ENCODE results near the gene GRID2. TPM values are rescaled to one million over a fixed set of nuclear protein-coding genes. Genes with fewer than 3 reads are reported as not detected.

GRID2 gene
- polyA plus RNA-seq, 3 donors: not detected

DNA sequence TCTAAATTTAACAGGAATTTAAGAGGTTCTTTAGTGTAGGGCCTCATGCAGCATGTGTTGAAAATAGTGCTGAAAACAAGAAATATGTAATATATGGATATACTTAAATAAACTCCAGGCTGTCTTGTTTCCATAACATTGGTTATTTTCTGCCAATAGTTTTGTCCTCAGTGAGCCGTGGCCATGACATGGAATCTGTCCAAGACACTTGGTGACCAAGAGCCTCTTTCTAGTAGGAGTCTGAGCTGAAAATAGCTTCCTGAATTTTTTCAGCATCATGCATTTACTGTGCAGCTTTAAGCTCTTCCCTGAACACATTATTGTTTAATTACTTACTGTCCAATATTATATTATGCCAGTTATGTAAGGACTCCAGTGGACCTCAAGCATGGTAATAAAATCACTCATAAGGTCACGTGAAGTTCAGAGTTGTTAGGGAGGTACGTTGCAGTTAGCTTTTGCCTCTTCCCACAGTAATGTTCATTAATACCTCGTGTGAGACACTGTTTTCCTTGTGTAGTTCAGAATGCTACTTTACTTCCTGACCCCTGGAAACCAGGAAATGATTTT, 488.2 kb downstream of the GRID2 start:
- no peak overlapping the region for H3K27ac ChIP-seq (ENCODE audit: low read depth, low read length)
- 39 to 54% (median 41%) methylated on average over 4 of the region's 4 CpGs for WGBS, 3 donors

DNA sequence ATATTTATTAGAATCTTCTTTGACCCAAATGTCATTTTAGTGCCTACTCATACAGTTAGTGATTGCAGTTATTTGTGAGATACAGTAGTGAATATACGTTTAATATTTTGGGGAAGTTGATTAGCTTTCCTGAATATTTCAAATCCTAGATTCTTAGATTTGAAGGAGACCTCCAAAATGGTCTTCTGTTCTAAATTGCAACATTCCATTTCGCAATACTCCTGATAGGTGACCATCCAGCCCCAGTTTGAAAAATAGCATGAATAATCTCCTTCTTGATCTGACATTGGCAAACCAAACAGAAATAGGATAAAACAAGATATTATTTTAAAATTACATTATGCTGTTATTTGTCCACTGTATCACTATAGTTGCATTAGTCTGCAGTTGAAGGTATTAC, 505.6 kb downstream of the GRID2 start:
- H3K27ac ChIP-seq (ENCODE audit: low read depth, low read length): no peak overlapping the region
- 76 to 79% (median 77%) methylated on average over 2 of the region's 2 CpGs for WGBS, 3 donors

DNA sequence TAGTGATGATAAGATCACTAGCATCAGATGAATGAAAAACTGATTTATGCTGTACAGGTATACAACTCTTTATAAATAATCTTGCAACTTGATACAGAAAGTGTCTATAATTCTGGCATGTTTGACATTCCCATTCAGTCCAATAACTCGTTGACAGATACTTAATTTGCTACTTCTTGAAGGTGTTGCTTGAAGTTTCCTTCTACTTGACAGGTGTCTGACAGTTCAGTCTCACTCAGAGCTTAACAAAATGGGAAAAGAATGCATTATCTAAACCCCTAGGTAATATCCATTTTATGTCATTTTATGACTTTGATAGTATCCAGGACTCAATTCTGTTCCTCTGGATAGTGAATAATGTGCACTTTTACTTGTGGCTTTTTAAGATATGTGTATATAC, 508.9 kb downstream of the GRID2 start:
- WGBS, 3 donors: 38 to 46% (median 39%) methylated on average over 1 of the region's 1 CpG
- no peak overlapping the region for H3K27ac ChIP-seq (ENCODE audit: low read depth, low read length)

DNA sequence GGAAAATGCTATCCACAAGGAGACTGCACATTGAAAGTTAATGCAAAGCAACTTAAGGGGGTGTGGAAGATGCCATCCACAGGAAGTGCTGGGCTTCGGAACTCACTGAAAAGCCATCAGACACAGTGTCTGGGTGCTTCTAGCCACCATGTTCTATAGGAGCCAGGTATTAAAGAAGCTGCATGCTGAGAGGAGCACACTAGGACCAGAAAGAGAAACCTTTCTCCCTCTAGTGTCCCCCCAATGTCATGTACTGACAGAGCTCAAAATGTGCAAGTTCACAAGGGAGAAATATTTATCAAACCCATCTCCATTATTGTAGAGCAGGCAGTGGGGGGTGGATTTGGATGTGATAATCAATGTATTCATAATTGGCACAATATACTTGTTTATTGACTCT, 510.9 kb downstream of the GRID2 start:
- 88 to 100% (median 94%) methylated on average over 1 of the region's 1 CpG for WGBS, 3 donors
- H3K27ac ChIP-seq (ENCODE audit: low read depth, low read length): no peak overlapping the region

DNA sequence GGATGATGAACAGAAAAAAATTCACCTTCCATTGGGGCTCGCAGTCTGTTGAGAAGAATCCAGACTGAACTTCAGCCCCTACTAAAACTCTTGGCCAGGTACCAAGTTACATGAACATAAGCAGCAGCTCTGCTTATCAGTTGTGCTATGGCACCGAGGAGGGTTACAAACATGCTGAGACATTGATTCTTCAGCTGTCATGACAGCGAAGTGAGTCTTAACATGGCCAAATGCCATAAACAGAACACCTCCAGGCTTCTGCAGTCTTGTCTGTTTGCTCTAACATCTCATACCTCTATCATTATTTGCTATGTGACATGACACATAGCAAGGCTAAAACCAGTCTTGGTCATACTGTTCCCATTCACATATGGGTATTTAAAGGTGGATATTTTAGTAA, 521.5 kb downstream of the GRID2 start:
- no peak overlapping the region for H3K27ac ChIP-seq (ENCODE audit: low read depth, low read length)
- 34 to 82% (median 75%) methylated on average over 3 of the region's 3 CpGs for WGBS, 3 donors

DNA sequence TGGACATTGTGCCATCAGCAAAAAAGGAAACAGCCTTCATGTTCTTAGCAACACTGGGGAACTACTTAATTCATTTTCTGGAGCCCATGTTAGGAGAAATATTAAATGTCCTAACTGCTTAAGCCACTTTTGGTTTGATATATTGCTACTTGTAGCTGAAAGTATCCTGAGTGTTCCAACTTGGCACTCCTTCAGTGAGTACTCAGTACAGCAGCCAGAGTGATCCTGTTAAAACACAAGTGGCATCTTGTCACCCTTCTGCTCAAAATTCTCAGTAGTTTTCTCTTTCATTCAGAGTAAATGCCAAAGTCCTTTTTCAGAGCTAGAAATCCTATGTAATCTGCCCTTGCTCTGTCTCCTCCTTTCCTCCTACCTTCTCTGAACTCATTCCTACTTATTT, 522.0 kb downstream of the GRID2 start:
- no peak overlapping the region for H3K27ac ChIP-seq (ENCODE audit: low read depth, low read length)

DNA sequence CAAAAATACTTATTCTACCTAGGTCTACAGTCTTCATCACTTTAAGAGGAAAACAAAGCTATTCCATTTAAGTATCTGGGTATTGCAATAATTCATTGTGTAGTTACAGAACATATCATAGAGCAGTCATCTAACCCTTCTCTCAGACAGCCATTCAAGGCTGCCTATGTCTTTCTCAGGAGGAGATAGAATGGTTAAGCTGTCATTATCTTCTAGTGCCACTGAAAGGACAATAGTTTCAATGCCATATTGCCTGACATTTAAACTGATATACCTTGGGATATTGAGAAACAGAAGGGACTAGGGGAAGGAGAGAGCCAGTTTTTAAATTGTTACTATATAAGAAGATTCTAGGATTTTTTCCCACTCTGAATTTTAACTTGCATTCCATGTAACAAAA, 527.0 kb downstream of the GRID2 start:
- H3K27ac ChIP-seq (ENCODE audit: low read depth, low read length): no peak overlapping the region

DNA sequence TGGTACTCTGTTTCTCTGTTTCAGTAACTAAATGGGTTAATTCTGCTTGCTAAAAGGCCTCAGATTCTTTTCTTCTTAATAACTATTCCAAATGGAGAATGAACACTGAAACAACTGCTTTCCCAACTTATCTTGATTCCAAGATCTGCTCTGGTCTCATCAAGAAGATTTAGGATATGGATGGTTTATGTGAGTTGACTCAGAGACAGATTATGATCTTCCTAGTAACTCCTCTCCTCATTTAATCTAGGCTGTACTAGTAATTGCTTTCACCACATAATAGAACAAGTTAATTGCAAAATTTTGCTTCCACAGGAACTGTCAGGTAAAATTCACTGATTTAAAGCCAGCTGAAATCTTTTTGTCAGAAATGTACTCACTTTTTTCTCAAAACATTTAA, 537.1 kb downstream of the GRID2 start:
- H3K27ac ChIP-seq (ENCODE audit: low read depth, low read length): no peak overlapping the region

DNA sequence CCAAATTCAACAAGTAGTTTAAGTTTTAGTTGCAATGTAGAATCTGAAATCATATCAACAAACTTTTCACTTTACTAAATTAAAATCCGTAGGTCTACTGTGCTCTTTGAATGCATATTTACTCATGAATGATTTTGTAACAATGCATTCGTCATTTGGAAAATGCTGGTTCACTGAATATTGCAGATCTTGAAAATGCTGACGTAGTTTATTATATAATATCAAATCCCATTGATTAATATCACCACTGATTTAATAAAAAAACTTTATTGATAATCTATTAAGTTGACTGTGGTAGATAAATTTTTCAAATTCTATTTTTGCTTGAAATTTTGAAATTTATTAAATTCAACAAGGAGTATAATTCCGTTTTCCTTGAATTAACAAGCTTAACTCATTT, 540.0 kb downstream of the GRID2 start:
- no peak overlapping the region for H3K27ac ChIP-seq (ENCODE audit: low read depth, low read length)
- 87 to 90% (median 89%) methylated on average over 4 of the region's 4 CpGs for WGBS, 3 donors

DNA sequence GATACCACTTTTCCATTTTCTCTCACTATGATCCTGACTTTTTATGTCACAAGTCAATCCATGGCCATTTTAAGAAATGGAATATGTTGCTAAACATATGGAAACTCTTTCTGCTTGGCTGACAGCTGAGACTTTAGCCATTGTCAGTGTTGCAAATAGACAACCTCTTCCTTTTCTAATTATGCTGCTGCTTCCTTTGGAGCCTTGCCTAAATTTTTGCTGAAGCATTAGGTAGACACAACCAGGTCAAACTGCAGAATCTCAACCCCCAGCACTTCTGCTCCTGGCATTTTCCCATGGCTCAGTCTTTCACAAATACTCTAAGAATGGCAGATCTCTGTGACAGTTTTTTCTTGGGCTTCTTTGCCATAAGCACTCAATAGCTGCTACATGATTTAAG, 543.3 kb downstream of the GRID2 start:
- no peak overlapping the region for H3K27ac ChIP-seq (ENCODE audit: low read depth, low read length)

DNA sequence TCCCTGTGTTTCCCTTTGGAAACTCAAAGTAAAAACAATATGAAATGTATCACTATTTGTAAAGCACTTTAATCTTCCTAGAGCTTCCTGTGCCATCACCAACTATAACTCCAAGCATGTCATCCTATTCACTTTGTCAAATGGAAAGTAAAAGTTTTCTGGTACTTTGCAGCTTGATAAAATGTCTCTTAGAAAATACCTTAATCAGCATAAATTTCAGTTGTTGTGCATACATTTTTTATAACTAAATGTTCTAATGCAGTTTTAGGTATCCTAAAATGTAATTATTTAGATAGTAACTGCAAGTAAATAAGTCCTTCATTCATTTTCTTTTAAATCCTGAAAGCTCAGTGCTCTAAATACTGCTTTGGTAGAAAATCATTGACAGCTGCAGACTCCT, 558.7 kb downstream of the GRID2 start:
- no peak overlapping the region for H3K27ac ChIP-seq (ENCODE audit: low read depth, low read length)

DNA sequence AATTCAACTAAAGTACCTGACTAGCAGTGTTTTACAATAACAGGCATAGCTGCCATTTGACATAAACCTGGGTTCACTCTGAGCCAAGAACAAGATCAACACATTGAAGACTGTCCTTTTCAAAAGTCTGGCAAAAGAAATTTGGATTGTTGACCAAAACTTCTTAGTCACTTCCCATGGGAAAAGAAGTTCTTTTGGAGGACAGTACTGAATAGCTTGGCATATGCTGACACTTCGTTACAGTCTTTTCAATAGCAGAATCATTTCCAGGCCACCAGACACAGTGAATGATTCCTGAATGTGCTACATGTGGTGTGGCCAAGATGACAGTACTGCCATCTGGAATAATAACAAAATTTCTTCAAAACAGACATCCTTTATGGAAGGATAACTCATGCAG, 560.3 kb downstream of the GRID2 start:
- no peak overlapping the region for H3K27ac ChIP-seq (ENCODE audit: low read depth, low read length)
- WGBS, 3 donors: 39 to 64% (median 61%) methylated on average over 1 of the region's 1 CpG

DNA sequence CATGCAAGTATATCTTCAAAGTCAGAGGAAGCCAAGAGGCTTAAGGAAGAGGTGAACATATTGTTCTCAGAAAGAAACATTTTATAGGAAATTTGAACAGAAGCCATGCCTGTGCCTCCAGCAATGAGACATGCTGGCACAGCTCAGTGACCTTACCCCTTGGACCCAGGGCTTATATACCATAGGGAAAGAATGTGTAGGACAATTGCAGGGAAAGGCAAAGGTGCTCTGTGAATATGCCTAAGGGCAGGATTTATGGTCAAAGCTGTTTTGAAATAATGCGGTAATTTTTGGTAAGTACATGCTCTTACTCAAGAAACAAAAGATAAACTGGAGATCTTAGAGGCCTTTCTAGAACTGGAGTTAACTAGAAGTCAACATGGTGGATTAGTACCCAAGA, 568.8 kb downstream of the GRID2 start:
- WGBS, 3 donors: 93 to 100% (median 98%) methylated on average over 1 of the region's 1 CpG
- H3K27ac ChIP-seq (ENCODE audit: low read depth, low read length): no peak overlapping the region

DNA sequence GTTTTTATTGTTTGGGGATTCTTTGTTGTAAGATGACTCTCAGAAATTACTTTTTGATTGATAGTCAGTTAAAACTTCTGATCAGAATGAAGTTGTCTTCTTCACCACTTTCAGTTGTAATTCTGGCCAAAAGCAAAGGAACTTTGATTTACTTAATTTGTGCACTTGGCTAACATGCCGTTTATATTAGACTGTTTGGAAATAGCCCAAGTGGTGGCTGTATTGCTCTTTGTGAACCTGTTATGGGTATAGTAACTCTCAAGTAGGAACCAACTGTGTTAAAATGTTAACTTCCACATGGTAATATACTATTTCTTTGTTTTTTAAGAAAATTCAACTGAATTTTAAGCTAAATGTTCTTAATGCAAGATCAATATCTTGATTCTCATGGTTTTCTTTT, 581.9 kb downstream of the GRID2 start:
- no peak overlapping the region for H3K27ac ChIP-seq (ENCODE audit: low read depth, low read length)
- WGBS, 3 donors: 0 to 50% (median 21%) methylated on average over 1 of the region's 1 CpG

DNA sequence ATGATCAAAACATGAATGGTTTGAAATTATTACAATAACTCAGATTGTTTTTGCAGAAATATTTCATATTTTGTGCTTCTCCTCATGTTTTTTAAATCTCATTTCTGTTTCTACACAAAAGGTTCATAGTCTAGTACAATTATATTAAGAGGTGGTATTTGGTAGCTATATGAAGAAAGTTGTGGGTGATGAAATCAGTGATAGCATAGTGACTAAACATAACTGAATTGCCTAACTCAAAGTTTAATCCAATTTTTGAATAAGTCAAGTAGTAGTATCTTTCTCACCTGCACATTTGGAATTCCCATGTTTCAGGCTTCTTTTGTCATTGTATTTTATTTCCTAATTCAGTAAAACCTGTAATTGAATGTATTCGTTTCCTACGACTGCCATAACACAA, 648.7 kb downstream of the GRID2 start:
- H3K27ac ChIP-seq (ENCODE audit: low read depth, low read length): no peak overlapping the region
- 81 to 90% (median 85%) methylated on average over 2 of the region's 2 CpGs for WGBS, 3 donors

DNA sequence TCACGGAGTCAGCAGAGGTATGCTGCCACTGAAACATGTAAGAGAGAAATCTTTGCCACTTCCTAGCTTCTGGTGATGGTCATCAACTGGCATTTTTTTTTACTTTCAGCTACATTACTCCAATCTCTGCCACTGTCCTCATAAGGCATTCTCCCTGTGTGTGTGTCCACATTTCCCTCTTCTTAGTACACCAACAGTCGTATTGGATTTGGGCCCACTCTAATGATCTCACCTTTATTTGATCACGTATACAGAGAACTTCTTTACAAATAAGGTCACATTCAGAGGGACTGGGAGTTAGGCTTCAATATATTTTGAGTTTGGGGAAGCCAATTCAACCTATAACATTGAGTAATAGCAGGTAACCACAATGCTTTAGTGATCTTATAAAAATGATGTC, 649.1 kb downstream of the GRID2 start:
- WGBS, 3 donors: 86 to 89% (median 89%) methylated on average over 3 of the region's 3 CpGs
- no peak overlapping the region for H3K27ac ChIP-seq (ENCODE audit: low read depth, low read length)

DNA sequence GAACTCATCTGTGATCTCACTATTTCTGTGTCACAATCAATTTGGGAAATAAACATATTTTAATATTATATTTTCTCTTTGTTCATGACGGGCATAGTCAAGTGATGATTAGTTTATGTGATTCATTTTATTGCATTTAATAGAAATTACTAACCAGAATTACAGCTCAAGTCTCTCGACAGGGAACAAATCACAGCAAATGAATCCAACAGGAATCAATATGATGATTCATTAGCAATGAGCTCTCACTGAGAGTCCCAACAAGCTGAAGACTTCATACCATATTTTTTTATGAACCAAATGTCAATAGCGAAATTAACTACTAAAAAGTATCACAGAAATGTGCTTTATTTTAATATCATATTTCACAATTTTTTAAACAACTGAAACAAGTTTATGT, 649.7 kb downstream of the GRID2 start:
- WGBS, 3 donors: 79 to 82% (median 81%) methylated on average over 3 of the region's 3 CpGs
- no peak overlapping the region for H3K27ac ChIP-seq (ENCODE audit: low read depth, low read length)

DNA sequence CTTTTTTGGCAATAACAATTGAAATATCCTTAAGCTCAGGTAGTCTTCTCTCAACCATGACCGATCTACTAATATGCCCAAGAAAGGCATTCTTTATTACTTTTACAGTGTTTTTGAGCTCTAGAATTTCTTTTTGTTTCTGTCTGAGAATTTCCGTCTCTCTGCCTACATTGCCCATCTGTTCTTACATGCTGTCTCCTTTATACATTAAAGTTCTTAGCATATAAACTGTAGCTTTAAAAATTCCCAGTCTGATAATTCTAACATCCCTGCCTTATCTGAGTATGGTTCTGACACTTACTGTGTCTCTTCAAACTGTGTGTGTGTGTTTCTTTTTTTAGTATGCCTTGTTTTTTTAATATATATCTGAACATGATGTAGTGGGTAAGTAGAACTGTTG, 658.1 kb downstream of the GRID2 start:
- 91 to 95% (median 93%) methylated on average over 2 of the region's 2 CpGs for WGBS, 3 donors

DNA sequence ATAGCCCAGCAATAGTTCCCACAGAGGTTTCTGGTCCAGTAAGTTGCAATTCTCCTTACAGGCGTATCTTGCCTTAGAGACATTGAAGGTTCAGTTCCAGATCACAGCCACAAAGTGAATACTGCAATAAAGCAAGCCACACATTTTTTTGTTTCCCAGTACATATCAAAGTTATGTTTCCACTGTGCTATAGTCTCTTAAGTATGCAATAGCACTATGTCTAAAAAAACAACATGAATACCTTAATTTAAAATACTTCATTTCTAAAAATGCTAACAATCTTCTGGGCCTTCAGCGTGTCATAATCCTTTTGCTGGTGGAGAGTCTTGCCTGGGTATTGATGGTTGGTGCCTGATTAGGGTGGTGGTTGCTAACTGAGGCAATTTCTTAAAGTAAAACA, 659.1 kb downstream of the GRID2 start:
- 88 to 99% (median 93%) methylated on average over 2 of the region's 2 CpGs for WGBS, 3 donors
- H3K27ac ChIP-seq (ENCODE audit: low read depth, low read length): no peak overlapping the region

More for the DNA sequence above, 658.1 kb downstream of the GRID2 start:
- no peak overlapping the region for H3K27ac ChIP-seq (ENCODE audit: low read depth, low read length)

DNA sequence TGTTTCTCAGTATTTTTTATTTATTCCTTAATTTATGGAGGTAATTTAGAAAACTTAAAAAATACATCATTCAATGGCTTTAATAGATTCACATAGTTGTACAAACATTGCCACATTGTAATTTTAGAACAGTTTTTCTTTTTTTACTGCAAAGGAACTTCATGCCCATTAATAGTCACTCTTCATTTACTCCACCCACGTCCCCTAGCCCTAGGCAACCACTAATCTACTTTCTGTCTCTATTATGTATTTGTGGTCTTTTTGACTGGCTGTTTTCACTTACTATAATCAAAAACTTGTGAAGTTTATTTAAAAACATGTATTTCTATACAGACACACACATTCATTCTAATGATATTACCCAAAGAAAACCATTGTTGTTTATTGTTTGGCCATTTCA, 664.8 kb downstream of the GRID2 start:
- WGBS, 3 donors: 79 to 86% (median 83%) methylated on average over 1 of the region's 1 CpG
- no peak overlapping the region for H3K27ac ChIP-seq (ENCODE audit: low read depth, low read length)

DNA sequence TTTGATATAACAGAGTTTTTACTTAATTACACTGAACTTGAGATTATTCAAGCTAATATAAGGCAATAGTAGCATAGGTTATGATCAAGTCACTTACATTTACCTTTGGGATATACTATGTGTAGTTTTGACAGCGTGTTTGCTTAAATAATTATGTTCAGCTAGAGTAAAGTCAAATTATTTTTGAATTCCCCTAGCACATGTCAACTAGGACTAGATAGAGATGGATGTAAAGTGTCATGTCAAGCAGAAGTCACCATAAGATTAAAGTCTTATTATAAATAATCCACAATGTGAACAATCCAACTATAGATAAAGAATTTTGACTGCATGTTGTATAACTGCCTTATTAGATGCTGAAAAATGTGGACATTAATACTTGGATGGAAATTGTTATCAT, 665.2 kb downstream of the GRID2 start:
- H3K27ac ChIP-seq (ENCODE audit: low read depth, low read length): no peak overlapping the region
- 83 to 91% (median 85%) methylated on average over 1 of the region's 1 CpG for WGBS, 3 donors

Measured in adipose tissue (tissue), 3 donors.